Breast epithelium (tissue), 3 donors: ENCODE measurements around the gene C1QTNF1.

Experiments used
- CTCF ChIP-seq, 3 donors: fragments of 450-650 bp; IDR thresholded peaks; one replicate each; pipeline ENCODE4 v1.5.1; 2016 to 2017; ENCODE audit warnings: antibody characterized with exemption in 3 of 3, mild to moderate bottlenecking in 3 of 3, moderate library complexity in 3 of 3
- POLR2AphosphoS5 ChIP-seq, 3 donors: sonication (generic); formaldehyde crosslinking; IDR thresholded peaks; one replicate each; pipeline ENCODE4 v1.6.1; 2017; ENCODE audit warnings: antibody characterized with exemption in 3 of 3

- TF ChIP-seq POLR2AphosphoS5 (IDR thresholded peaks at IDR 0.05): no peak
- TF ChIP-seq CTCF (IDR thresholded peaks at IDR 0.05): peak in 2 of 3 donors; percentile 10 to 16
Measured at GRCh38 chr17:79002796-79003593, 21.0 kb upstream of the C1QTNF1 start.
